ENCODE data around the gene SCAF1. TPM values are rescaled to one million over a fixed set of nuclear protein-coding genes. Genes with fewer than 3 reads are reported as not detected.

The SCAF1 gene
- polyA plus RNA-seq, 2 of the 4 experiments (the other 2 are of a cell fraction), result 4.0 to 47.9 TPM

DNA sequence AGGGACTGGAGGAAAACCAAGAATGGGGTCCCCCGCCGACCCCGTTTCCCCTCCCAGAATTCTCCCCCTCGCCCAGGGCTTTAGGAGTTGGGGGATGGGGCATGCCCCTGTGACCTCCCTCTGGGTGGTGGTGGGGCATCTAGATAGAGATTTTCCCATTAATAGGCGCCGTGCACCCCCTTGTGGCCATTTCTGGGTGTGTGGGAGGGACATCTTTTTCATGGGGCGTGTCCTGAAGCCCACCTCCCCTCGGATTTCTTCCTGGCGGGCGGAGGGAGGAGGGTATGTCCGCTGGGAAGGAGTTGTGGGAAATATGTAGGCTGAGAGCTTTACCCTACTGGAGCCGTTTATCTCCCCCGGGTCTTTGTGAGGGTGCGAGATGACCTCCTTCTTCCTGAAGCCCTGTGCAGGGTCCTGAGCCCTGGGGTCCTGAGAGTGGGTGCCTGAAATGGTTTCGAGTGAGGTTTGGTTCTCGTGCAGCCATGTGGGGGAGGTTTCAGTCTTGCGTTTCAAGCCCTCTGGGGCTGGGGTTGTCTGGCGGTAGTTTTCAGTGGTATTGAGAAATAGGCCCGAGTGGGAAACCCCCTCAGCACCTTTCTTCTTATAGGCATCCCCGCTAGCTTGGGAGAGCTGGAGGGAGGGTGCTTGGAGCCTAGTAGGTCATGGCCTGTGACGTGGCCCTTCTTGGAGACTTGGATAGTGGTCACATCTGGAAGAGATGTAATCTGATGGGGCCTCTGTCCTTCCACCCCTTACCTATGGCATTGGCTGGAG, 36.1 kb downstream of the SCAF1 start (continued):
- TF ChIP-seq RAD21 (conservative IDR thresholded peaks at IDR 0.05 in 1 of 2, IDR thresholded peaks at IDR 0.05 in 1 of 2) (peak; percentile 58 to 59), HOXB13 (CRISPR knock-in tag; IDR thresholded peaks at IDR 0.05; ENCODE audit: low read depth) (no peak), EP300 (IDR thresholded peaks at IDR 0.05) (no peak), ZSCAN20 (CRISPR knock-in tag; IDR thresholded peaks at IDR 0.05) (no peak), RNF2 (IDR thresholded peaks at IDR 0.05; ENCODE audit: borderline replicate concordance, low read depth) (no peak), HOXA7 (CRISPR knock-in tag; IDR thresholded peaks at IDR 0.05) (no peak), MAFK (IDR thresholded peaks at IDR 0.05; ENCODE audit: partially characterized antibody) (no peak), EHMT2 (IDR thresholded peaks at IDR 0.05; ENCODE audit: low read depth) (no peak), CEBPB (IDR thresholded peaks at IDR 0.05) (peak; percentile 40 to 74; a peak in 3 of 4 replicates), FOSB (CRISPR knock-in tag; IDR thresholded peaks at IDR 0.05) (no peak), CBX8 (IDR thresholded peaks at IDR 0.05) (no peak), EHF (CRISPR knock-in tag; IDR thresholded peaks at IDR 0.05) (no peak), HDAC2 (IDR thresholded peaks at IDR 0.05) (0 out of 2 replicates have a peak, but pooled peaks have one; percentile 21), PHF8 (IDR thresholded peaks at IDR 0.05; ENCODE audit: borderline replicate concordance, low read depth) (no peak), POLR2A (IDR thresholded peaks at IDR 0.05; ENCODE audit: low read length) (no peak), JUN (IDR thresholded peaks at IDR 0.05) (no peak), TFCP2L1 (CRISPR knock-in tag; IDR thresholded peaks at IDR 0.05) (no peak), RCOR1 (IDR thresholded peaks at IDR 0.05; ENCODE audit: low read depth, low read length) (no peak), RFX5 (IDR thresholded peaks at IDR 0.05) (no peak), KDM5A (IDR thresholded peaks at IDR 0.05) (no peak), JUNB (IDR thresholded peaks at IDR 0.05) (no peak), CBX2 (IDR thresholded peaks at IDR 0.05; ENCODE audit: borderline replicate concordance, low read depth) (no peak), NPAS2 (CRISPR knock-in tag; IDR thresholded peaks at IDR 0.05; ENCODE audit: borderline replicate concordance) (no peak), POLR2AphosphoS2 (conservative IDR thresholded peaks at IDR 0.05; ENCODE audit: low read length) (no peak), ZC3H11A (IDR thresholded peaks at IDR 0.05) (no peak), MAZ (IDR thresholded peaks at IDR 0.05; ENCODE audit: borderline replicate concordance, low read depth, low read length) (peak; percentile 83; the same call in 1 of the 2 replicates), FOXS1 (CRISPR knock-in tag; IDR thresholded peaks at IDR 0.05) (0 out of 2 replicates have a peak, but pooled peaks have one; percentile 23), RARB (CRISPR knock-in tag; IDR thresholded peaks at IDR 0.05) (no peak), HOXB5 (CRISPR knock-in tag; IDR thresholded peaks at IDR 0.05) (no peak)
- TF ChIP-seq, protein P1, sequence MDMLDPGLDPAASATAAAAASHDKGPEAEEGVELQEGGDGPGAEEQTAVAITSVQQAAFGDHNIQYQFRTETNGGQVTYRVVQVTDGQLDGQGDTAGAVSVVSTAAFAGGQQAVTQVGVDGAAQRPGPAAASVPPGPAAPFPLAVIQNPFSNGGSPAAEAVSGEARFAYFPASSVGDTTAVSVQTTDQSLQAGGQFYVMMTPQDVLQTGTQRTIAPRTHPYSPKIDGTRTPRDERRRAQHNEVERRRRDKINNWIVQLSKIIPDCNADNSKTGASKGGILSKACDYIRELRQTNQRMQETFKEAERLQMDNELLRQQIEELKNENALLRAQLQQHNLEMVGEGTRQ (IDR thresholded peaks at IDR 0.05), result no peak
- TF ChIP-seq, protein P2, sequence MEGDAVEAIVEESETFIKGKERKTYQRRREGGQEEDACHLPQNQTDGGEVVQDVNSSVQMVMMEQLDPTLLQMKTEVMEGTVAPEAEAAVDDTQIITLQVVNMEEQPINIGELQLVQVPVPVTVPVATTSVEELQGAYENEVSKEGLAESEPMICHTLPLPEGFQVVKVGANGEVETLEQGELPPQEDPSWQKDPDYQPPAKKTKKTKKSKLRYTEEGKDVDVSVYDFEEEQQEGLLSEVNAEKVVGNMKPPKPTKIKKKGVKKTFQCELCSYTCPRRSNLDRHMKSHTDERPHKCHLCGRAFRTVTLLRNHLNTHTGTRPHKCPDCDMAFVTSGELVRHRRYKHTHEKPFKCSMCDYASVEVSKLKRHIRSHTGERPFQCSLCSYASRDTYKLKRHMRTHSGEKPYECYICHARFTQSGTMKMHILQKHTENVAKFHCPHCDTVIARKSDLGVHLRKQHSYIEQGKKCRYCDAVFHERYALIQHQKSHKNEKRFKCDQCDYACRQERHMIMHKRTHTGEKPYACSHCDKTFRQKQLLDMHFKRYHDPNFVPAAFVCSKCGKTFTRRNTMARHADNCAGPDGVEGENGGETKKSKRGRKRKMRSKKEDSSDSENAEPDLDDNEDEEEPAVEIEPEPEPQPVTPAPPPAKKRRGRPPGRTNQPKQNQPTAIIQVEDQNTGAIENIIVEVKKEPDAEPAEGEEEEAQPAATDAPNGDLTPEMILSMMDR (IDR thresholded peaks at IDR 0.05), result peak; percentile 61
- TF ChIP-seq, protein P3, sequence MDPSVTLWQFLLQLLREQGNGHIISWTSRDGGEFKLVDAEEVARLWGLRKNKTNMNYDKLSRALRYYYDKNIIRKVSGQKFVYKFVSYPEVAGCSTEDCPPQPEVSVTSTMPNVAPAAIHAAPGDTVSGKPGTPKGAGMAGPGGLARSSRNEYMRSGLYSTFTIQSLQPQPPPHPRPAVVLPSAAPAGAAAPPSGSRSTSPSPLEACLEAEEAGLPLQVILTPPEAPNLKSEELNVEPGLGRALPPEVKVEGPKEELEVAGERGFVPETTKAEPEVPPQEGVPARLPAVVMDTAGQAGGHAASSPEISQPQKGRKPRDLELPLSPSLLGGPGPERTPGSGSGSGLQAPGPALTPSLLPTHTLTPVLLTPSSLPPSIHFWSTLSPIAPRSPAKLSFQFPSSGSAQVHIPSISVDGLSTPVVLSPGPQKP (IDR thresholded peaks at IDR 0.05; ENCODE audit: low read depth, low read length), result no peak
- TF ChIP-seq, protein P4, sequence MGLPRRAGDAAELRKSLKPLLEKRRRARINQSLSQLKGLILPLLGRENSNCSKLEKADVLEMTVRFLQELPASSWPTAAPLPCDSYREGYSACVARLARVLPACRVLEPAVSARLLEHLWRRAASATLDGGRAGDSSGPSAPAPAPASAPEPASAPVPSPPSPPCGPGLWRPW (IDR thresholded peaks at IDR 0.05), result no peak
- TF ChIP-seq, protein P5, sequence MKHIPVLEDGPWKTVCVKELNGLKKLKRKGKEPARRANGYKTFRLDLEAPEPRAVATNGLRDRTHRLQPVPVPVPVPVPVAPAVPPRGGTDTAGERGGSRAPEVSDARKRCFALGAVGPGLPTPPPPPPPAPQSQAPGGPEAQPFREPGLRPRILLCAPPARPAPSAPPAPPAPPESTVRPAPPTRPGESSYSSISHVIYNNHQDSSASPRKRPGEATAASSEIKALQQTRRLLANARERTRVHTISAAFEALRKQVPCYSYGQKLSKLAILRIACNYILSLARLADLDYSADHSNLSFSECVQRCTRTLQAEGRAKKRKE (CRISPR knock-in tag; IDR thresholded peaks at IDR 0.05; ENCODE audit: low read depth), result no peak
- TF ChIP-seq, protein P6, sequence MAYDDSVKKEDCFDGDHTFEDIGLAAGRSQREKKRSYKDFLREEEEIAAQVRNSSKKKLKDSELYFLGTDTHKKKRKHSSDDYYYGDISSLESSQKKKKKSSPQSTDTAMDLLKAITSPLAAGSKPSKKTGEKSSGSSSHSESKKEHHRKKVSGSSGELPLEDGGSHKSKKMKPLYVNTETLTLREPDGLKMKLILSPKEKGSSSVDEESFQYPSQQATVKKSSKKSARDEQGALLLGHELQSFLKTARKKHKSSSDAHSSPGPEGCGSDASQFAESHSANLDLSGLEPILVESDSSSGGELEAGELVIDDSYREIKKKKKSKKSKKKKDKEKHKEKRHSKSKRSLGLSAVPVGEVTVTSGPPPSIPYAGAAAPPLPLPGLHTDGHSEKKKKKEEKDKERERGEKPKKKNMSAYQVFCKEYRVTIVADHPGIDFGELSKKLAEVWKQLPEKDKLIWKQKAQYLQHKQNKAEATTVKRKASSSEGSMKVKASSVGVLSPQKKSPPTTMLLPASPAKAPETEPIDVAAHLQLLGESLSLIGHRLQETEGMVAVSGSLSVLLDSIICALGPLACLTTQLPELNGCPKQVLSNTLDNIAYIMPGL (CRISPR knock-in tag; IDR thresholded peaks at IDR 0.05; ENCODE audit: borderline replicate concordance), result no peak
- TF ChIP-seq, protein P7, sequence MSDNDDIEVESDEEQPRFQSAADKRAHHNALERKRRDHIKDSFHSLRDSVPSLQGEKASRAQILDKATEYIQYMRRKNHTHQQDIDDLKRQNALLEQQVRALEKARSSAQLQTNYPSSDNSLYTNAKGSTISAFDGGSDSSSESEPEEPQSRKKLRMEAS (IDR thresholded peaks at IDR 0.05), result no peak
